Activated CD4-positive, alpha-beta T cell treated with anti-CD3 and anti-CD28 coated beads, Interleukin-2, Interleukin-4, amounts not matched to agents 100 ng/mL and 50 ng/mL, durations not matched to agents 16 hours and 8 hours (primary cell): Measurements from ENCODE around the gene BCL6B.
"Not testable (repeated sequence)": the region's sequence is repeated elsewhere in the genome, so short reads cannot be mapped to it uniquely, and the experiment has no call there.

ENCODE experiments used
- DNase-seq: peaks from one replicate; pipeline ENCODE4 v3.0.0-alpha.2; 2020; ENCODE audit warnings: low spot score

BCL6B gene

DNA sequence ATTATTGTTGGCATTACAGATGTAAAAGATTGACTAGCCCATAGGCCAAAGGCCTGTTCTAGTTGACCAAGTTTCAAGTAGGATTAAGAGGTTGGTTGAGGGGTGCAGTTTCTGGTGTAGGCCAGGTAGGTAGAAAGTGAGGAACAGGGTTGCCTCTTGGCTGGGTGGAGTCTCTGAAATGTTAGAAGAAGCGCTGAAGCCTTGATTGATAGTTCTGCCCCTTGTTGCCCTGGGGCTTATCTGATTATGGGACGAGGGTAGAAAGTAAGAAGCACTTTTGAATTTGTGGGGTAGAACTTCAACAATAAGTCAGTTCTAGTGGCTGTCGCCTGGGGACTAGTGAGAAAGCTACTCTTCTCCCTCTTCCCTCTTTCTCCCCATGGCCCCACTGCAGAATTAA lies 6.2 kb downstream of the BCL6B start:
- DNase-seq: no peak

DNA sequence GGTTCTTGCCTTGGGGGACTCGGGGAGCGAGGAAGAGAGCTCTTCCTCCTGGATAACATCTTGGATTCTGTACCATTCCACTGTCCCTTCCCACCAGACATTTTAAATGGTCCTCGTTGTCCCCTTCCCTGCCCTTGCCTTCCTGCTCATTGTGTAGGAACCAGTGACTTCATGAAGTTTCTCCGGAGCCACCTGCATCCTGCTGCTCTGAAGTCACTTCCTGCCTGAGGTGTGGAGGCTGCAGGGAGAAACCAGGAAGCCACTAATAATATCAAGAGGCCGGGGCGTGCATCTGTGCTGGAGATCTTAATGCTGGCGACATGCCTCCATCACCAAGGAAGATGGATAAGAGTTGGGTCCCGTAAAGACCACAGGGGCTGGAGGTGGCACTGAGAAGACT lies 6.8 kb downstream of the BCL6B start:
- DNase-seq: peak; percentile 56

DNA sequence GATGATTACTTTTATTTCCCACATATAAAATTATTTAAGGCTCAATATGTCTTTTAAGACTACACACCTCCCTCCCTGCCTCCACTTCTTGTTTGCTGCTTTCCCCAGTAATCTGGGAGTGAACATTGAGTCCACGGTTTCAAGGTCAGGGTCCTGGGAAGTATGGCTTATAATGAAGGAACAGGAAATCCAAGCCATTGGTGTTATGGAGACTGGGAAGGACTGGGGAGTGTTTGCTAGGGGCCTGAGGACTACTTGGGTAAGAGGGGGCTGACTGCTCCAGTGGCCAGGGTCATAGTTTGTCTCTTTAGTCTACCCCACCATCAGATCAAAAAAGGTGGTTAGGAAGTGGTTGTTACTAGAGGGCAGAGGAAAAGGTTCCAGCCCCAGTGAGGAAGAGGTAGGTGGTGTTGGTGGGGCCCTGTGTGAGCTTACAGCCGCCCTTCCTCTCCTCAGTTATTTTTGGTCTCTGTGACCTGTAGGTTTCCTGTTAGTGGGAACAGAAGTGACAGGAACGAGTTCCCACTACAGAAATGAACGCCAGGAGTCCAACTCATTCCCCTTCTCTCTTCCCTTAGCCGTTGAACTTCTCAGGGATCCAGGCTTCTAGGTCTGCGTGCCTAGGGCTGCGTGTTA lies 12.2 kb downstream of the BCL6B start:
- DNase-seq: peak; percentile 64

DNA sequence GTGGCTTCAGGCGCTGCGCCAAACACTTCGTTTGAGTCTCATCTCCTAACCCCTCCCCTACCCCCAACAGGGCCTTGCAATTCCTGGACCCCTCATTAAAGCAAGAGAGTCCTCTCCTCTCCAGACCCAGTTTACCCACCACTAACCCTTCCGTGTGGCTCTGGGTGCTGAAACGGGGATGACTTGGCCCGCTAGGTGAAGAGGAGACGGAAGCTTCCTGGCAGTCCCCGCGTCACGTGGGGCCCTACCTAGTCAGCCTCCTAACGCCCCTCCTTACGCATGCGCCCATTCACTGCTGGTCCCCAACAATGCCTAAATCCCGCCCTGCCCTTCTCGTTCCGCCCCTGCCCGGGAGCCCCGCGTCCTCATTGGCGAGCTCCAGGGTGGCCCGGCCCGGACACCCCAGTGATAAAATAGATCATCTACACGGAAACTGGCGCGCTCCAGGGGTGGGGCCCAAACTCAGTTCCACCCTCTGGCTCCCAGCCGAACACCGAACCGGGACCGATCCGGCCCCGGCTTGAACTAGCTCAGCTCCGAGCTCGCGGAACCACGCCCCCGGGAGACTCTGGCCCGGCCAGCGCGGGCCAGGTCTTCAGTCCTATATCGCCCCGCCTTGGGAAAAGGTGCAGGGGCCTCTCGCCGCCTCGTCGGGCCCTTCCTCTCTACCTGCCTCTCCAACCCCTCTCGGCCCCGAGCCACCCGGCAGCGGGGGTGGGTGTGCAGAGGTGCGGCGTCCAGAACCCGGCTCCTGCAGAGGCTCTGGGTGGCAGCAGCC lies 12.9 kb downstream of the BCL6B start, which contains the start of gene SLC16A13:
Gene SLC16A13, plus strand, starts transcription at position 425 of the 778 bp plus-strand sequence. CDS start 368 bp downstream, outside the sequence.
- peak; percentile 99 for DNase-seq

DNA sequence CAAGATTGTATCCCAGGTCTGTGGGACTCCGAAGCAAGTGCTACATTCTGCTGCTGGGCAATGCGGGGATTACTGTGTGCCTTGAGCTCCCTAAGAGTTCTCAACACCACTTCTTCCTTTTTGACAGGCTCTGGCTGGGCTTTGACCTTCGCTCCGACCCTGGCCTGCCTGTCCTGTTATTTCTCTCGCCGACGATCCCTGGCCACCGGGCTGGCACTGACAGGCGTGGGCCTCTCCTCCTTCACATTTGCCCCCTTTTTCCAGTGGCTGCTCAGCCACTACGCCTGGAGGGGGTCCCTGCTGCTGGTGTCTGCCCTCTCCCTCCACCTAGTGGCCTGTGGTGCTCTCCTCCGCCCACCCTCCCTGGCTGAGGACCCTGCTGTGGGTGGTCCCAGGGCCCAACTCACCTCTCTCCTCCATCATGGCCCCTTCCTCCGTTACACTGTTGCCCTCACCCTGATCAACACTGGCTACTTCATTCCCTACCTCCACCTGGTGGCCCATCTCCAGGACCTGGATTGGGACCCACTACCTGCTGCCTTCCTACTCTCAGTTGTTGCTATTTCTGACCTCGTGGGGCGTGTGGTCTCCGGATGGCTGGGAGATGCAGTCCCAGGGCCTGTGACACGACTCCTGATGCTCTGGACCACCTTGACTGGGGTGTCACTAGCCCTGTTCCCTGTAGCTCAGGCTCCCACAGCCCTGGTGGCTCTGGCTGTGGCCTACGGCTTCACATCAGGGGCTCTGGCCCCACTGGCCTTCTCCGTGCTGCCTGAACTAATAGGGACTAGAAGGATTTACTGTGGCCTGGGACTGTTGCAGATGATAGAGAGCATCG lies 15.4 kb downstream of the BCL6B start:
- DNase-seq: no peak

DNA sequence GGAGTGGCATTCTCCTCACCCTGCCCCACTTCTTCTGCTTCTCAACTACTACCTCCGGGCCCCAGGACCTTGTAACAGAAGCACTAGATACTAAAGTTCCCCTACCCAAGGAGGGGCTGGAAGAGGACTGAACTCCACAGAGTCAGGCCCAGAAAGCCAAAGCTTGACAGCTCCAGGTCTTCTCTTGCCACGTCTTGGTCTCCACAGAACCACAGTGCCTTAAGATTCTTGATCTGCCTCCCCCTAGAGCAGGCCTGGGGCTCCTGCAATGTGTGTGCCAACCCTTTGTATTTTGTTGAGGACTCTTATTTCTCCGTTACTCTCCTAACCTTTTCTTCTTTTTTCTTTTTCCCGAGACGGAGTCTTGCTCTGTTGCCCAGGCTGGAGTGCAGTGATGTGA lies 17.0 kb downstream of the BCL6B start:
- no peak for DNase-seq

DNA sequence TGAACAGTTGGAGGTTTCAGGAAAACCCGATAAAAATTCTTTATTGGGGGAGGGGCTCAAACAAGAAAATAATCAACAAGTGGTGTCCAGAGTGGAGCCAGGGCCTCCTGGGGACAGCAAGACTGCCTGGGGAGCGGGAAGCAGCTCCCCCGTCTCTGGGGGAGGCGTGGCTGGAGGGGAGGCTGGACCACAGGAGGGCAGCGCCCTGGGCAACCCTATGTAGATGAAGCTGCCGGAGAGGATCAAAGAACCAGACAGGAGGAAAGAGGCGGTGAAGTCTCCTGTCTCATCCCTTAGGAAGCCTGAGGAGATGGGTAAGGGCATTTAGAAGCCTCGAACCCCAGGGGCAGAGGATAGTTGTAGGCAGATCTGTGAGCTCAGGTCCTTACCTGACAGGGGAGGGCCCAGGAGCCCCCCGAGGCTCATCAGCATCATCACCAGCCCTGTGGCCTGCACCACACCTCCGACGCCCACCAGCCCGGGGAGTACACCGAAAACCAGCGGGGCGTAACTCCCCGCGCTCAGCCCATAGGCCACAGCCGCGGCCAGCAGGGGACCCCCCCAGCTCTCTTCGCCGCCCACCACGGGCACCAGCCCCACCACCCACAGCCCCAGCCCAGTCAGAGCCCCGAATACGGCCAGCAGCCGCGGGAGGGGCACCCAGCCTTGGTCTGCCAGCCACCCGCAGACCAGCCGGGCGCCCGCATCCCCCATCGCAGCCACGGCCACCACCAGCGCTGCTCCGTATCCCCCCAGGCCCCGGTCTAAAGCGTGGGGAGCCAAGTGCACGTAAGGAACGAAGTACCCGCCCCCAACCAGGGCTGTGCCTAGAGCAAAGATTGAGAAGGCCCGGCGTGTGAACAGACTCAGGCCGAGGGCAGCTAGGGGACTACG lies 19.0 kb downstream of the BCL6B start:
- DNase-seq: no peak

DNA sequence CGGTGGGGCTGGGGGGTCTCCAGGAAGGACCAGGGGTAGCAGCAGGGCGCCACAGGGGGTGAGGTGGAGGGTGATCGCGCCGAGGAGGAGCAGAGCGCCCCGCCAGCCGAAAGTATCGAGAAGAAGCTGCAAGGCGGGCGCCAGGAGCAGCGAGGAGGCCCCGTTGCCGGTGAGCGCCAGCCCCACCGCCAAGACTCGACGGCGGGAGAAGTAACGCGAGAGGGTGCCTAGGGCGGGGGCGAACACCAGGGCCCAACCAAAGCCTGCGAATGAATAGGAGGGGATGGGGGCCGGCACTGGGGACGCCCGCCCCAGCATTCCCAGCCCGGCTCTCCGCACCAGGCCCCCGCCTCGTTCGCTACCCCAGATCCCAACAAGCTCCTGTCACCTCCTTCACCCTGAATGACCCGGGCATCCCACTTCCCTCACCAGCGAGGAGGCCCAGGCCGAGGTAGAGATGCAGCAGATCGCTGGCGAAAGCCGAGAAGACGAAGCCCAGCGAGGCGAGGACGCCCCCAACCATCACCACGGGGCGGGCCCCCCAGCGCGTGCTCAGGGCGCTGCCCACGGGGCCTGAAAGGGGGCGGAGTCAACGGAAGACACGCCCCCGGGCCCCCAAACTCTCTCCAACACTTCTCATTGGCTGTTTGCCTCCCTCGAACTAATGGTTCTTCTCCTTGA lies 19.8 kb downstream of the BCL6B start:
- DNase-seq: no peak

DNA sequence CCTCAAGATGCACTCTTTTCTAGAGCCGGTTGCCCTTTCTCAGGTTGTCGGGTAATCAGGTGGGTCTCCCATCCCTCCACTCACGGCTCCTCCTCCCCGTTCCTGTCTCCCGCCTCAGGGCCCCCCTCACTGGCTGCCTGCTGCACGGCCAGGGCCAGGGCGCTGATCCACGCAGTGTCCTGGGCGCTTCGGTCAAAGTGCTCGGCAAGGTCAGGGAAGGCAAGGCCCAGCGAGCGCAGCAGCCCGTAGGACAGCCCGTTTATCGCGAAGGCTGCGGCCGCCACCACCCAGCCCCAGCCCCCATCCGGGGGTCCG lies 20.3 kb downstream of the BCL6B start:
- no peak for DNase-seq

DNA sequence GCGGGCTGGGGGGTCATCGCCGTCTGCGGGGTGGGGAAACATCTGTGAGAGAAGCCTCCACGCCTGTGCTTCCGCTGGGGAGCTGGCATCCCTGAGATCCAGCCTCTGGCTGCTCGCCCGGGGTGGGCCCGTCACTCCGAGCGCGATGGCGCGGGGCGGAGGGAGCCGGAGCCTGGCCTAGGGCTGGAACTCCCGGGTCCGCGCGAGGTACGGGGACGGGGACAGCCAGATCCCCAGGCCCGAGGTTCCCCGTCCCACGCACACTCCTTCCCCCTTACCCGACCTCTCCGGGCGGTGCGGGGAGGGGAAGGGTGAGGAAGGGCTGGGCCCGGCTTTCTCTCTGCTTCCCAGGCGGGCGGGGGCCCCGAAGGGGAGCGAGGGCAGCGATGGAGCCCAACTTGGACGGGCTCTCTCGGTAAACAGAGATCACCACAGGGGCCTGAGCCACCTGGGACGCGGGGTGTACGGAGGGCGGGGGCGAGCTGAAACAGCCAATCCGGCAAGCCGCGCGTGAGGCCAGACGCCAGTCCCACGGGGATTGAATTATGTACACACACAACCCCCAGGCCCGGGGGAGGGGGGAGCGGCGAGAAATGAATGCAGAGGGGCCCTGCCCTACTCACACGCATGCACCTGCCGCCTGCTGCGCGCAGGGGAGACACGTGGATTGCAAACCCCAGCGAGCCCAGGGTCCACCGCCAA lies 20.8 kb downstream of the BCL6B start, which contains the start of gene SLC16A11:
Gene SLC16A11, minus strand, starts transcription at position 596 of the 702 bp plus-strand sequence. Its CDS starts 579 bp downstream, at position 17.
- no peak for DNase-seq

DNA sequence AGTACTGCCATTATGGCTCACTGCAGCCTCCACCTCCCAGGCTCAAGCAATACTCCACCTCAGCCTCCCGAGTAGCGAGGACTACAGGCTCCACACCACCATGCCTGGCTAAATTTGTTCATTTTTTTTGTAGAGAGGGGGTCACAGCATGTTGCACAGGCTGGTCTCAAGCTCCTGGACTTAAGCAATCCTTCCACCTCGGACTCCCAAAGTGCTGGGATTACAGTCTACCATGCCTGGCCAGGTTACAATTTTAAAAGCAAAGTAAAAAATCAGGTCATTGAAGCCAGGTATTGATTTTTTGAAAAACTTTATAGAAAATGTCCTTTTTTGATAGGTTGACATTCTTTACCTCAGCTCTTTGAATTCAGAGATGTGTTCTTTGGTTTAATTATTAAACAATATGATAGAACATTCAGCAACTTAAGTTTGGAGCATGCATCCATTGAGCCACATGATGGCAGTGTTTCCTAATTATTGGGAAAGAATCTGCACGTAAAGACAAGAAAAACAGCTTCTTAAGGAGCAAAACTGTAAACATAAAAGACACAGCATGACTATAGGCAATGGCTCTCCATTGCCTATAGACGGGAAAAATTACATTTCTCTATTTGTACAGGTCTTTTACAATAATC lies 22.8 kb downstream of the BCL6B start:
- peak; percentile 70 for DNase-seq

DNA sequence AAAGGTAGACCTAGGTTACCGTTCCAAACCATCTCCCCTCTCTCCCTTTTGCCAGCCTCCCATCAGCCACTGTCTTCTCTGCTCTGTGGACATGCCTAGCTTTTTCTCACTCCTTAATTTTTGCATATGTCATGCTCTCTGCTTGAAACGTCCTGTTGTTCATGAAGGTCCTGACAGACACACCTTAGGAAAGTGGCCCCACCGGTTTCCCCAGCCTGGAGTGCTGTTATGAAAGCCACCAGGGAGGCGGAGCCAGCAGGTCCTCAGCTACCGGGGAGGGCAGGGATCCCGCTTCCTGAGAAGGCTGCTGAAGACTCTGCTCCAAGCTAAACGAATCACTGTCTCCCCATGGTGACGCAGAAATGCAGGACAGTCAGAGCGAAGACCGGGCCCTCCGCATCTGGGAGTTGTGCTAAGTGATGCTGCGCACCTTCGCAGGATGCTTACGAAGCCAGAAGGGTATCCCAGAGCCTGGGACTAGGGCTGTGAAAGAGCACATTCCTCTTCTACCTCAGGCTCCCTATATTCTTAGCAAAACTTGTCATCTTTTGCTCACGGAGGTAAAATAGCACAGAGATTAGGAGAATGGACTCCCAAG lies 23.4 kb downstream of the BCL6B start:
- peak; percentile 27 for DNase-seq

DNA sequence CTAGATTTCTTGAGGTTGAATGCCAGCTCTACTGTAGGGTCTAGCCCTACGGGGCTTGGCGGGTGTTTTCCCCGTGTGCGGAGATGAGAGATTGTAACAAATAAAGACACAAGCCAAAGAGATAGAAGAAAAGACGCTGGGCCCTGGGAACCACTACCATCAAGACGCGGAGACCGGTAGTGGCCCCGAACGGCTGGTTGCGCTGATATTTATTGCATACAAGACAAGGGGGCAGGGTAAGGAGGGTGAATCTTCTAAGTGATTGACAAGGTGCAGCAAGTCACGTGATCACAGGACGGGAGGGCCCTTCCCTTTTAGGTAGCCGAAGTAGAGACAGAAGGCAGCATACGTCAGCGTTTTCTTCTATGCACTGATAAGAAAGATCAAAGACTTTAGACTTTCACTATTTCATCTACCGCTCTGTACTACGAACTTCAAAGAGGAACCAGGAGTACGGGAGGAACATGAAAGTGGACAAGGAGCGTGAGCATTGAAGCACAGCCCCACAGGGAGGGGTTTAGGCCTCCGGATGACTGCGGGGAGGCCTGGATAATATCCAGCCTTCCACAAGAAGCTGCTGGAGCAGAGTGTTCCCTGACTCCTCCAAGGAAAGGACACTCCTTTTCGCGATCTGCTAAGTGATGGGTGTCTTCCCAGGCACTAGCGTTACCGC lies 24.0 kb downstream of the BCL6B start:
- peak; percentile 85 for DNase-seq

DNA sequence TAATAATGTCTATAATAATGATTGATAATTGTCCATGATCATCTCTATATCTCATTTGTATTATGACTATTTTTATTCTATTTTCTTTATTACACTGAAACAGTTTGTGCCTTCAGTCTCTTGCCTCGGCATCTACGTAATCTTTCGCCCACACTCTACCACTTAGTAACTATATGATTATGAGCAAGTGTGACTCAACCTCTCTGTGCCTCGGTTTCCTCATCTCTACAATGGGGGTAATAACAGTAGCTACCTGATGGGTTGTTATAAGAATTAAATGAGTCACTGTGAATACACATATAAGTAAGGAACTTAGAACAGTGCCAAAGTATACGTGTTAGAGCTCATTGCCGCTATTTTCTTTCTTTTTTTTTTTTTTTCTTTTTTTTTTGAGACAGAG lies 24.7 kb downstream of the BCL6B start:
- DNase-seq: peak; percentile 84

DNA sequence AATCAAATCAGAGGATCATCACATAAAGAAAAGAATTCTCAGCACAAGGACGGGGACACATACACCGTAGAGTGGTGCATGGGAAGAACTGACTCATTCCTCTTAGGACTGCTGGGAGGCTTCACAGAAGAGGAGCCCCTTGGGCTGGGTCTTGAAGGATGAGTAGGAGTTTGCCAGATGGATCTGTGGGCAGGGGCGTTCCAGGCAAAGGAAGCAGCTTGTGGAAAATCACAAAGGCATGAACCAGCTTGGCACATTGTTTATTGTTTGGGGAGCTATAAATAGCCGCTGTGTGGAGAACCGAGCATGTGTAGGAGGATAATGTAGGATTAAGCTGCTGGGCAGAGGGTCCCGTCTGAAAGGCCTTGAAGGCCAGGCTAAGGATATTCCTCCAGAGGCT lies 26.1 kb downstream of the BCL6B start:
- DNase-seq: no peak

DNA sequence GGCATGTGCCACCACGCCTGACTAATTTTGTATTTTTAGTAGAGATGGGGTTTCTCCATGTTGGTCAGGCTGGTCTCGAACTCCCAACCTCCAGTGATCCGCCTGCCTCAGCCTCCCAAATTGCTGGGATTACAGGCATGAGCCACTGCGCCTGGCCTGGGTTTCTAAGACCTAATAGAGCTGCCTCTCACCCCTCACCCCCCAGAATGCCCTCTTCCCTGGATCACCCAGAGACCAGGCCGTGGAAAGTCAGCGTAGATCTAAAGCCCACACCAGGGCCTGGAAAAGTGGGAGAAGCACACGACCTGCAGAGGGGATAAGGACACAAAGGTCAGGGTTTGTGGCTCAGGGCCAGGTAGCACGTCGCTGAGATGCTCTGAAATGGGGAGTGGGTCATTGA lies 27.7 kb downstream of the BCL6B start:
- not testable (repeated sequence) for DNase-seq

DNA sequence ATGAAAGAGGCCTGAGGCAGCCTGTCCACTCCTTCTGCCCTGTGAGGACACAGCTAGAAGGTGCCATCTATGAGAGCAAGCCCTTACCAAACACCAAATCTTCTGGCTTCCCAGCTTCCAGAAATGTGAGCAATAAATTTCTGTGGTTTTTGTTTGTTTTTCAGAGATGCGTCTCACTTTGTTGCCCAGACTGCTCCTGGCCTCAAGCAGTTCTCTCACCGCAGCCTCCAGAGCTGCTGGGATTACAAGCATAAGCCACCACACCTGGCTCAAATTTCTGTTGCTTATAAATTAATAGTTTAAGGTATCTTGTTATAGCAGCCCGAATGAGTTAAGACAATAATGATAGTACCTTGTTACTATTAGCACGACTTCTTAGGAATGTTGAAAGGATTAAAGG lies 33.5 kb downstream of the BCL6B start:
- DNase-seq: no peak

DNA sequence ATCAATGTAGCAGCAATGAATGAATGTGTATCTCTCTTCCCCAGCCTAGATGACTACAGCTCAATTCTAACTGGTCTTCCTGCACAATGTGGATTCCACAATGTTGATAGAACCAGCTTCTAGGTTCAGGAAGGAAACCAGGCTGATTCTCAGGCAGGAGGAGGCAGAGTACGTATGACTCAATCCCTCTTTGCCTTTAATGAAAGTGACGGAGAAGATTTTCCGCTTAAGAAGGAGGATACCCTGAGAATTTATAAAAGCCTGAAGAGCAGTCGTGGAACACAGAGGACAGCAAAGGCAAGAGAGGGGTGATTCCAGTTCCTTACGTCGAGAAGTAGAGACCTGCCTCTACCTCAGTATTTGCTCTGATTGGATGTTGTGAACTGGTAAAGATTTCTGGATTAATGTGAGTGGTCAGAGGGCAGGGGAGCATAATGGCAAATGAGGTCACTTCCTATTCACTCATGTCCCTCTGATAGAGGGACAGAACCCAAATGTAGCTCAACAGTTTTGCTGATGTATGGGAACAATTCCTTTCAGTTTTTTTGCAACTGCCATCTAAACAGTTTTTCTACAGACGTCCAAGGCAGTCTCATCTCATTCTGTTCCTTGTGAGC lies 36.1 kb downstream of the BCL6B start:
- DNase-seq: no peak
